Mucosa of descending colon (tissue), 3 donors: ENCODE measurements around the gene MANF. TPM values are rescaled to one million over a fixed set of nuclear protein-coding genes. Genes with fewer than 3 reads are reported as not detected.

Experiments used
- ATAC-seq: fragments of 200-7000 bp; cut with Tn5 transposase; one replicate; pipeline ENCODE4 v1.9.1; 2020; ENCODE audit warnings: mild to moderate bottlenecking, moderate library complexity
- DNase-seq, 3 donors: peaks; one replicate each; pipeline ENCODE4 v3.0.0-alpha.2; 2020
- H3K36me3 ChIP-seq: fragments of 200-600 bp; one replicate; pipeline ENCODE4 v1.8.0; 2021; ENCODE audit warnings: low read depth, mild to moderate bottlenecking
- H3K4me1 ChIP-seq: fragments of 200-600 bp; one replicate; pipeline ENCODE4 v1.8.0; 2021; ENCODE audit warnings: low read depth, mild to moderate bottlenecking
- H3K4me3 ChIP-seq: fragments of 200-600 bp; one replicate; pipeline ENCODE4 v1.8.0; 2021; ENCODE audit warnings: mild to moderate bottlenecking
- H3K9me3 ChIP-seq: fragments of 200-600 bp; one replicate; pipeline ENCODE4 v1.8.0; 2021; ENCODE audit warnings: mild to moderate bottlenecking
- intact Hi-C, 2 donors: fragments of 100-400 bp; cut with DNase I in 1 of 2; cut with micrococcal nuclease in 1 of 2; formaldehyde crosslinking; loops; one replicate each; pipeline versions ENCODE4 v1.11.0 to v1.11.1; 2022; cut with DNase I, micrococcal nuclease
- total RNA-seq, 3 donors: library from RNA; stranded (reverse); fragmentation: NEBNext Ultra II Directional in 2 of 3; extraction: Animal tissue kit (Norgen Biotek cat#: 25700) in 2 of 3; gene quantifications; one replicate each; pipeline versions ENCODE4 v1.2.1 to v1.2.4, GENCODE V29; 2021 to 2023
- TF ChIP-seq, protein P1 (sequence below): fragments of 200-600 bp; IDR thresholded peaks from one replicate; pipeline ENCODE4 v1.8.0; 2022; ENCODE audit warnings: antibody characterized with exemption, mild to moderate bottlenecking
- donor health status: DM: no; HTN: no; CAD: no; lungs with moderate emphysema.
- donor health status: DM: no; HTN: no; CAD: no.
- donor health status: DM: no; HTN: yes; CAD: no.

Gene MANF
- total RNA-seq, 3 donors from 2014 or later, result 35.4 to 91.1 (median 47.2) TPM

- H3K36me3 ChIP-seq, result no peaks in the 10 kb centered on the region
- intact Hi-C loops, result loop anchor here in 1 of 2 donors (5.0 kb wide), 1 partner anchor 776 kb away; the partner anchor contains the start of gene CISH
- no peaks in the 10 kb centered on the region for H3K9me3 ChIP-seq
- no peak overlapping the region for H3K4me3 ChIP-seq
- ATAC-seq (peak; percentile 39), DNase-seq (peak in 2 of 3 donors; percentile 64 to 81)
- peaks cover 58% of the 10 kb centered on the region for H3K4me1 ChIP-seq
- TF ChIP-seq, protein P1, sequence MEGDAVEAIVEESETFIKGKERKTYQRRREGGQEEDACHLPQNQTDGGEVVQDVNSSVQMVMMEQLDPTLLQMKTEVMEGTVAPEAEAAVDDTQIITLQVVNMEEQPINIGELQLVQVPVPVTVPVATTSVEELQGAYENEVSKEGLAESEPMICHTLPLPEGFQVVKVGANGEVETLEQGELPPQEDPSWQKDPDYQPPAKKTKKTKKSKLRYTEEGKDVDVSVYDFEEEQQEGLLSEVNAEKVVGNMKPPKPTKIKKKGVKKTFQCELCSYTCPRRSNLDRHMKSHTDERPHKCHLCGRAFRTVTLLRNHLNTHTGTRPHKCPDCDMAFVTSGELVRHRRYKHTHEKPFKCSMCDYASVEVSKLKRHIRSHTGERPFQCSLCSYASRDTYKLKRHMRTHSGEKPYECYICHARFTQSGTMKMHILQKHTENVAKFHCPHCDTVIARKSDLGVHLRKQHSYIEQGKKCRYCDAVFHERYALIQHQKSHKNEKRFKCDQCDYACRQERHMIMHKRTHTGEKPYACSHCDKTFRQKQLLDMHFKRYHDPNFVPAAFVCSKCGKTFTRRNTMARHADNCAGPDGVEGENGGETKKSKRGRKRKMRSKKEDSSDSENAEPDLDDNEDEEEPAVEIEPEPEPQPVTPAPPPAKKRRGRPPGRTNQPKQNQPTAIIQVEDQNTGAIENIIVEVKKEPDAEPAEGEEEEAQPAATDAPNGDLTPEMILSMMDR, result peak; percentile 16
Observed at GRCh38 chr3:51388286-51389029, 3.4 kb downstream of the MANF start.

GRCh38 chr3:51389423-51390183 lies 4.5 kb downstream of the MANF start:
- peak; percentile 61 to 71 (median 67) for DNase-seq
- no peak for ATAC-seq
- intact Hi-C loops, result loop anchor here in 1 of 2 donors (5.0 kb wide), 1 partner anchor 777 kb away; the partner anchor contains the start of gene CISH

DNA sequence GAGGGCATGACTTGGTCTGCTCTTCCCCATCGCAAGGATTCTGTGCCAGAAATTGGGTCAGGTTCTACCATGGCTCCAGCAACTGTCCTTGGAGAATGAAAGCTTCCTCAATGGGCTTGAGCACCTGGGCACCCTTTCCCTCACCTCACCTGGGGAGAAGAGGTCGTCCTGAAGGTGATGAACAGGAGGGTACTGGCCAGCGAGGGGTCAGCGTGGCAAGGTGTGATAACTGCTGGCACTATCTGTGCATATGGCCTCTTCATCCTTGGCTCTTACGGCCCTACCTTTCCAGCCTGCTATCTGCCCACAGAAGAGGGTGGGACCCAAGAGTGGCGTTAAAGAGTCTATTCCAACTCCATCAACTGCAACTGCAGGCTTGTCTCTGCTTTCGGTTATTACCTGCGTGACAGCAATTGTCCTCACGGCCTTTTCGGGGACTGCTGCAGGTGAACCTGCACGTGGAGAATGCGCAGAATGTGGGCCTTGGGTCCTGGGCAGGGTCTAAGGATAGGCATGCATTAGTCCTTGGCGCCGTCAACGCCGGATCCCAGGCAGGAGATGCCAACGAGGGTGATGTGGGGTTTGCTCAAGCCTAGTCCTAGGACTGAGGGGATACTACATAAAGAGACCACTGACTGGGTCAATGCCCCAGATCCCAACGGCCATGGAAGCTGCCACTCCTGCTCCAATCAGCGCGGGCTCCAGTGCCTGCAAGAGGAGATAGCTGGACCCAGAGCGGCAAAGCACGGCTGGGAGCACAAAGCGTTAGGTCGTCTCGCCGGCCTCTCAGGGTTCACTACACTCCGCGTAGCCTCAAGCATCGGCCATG lies 5.4 kb downstream of the MANF start:
- TF ChIP-seq, protein P1, result no peak
- H3K4me3 ChIP-seq, result peak overlapping the region; percentile 57
- ATAC-seq (peak; percentile 0), DNase-seq (peak in 1 of 3 donors; percentile 27)
- no peaks in the 10 kb centered on the region for H3K36me3 ChIP-seq
- intact Hi-C loops, result no loop called here
- H3K4me1 ChIP-seq, result peaks cover 72% of the 10 kb centered on the region
- H3K9me3 ChIP-seq, result no peaks in the 10 kb centered on the region

More at GRCh38 chr3:51389423-51390183, 4.5 kb downstream of the MANF start:
- Histone ChIP-seq H3K36me3 (no peaks in the 10 kb centered on the region), H3K9me3 (no peaks in the 10 kb centered on the region), H3K4me3 (no peak overlapping the region), H3K4me1 (peaks cover 68% of the 10 kb centered on the region)
- TF ChIP-seq, protein P1, result peak; percentile 53

GRCh38 chr3:51391075-51391565 lies 6.0 kb downstream of the MANF start, which contains the start of gene RBM15B:
Gene RBM15B (plus strand): TSS chr3:51391285. CDS start chr3:51391400, 115 bp downstream.
- TF ChIP-seq, protein P1, result peak; percentile 97
- Histone ChIP-seq H3K9me3 (no peaks in the 10 kb centered on the region), H3K4me1 (peaks cover 68% of the 10 kb centered on the region), H3K4me3 (peak within 1 kb of the TSS; percentile 57), H3K36me3 (no peaks in the 10 kb centered on the region)
- peak; percentile 92 for ATAC-seq
- intact Hi-C loops, result no loop called here
- peak; percentile 98 to 99 (median 99) for DNase-seq
